Epithelial cell of proximal tubule (primary cell): ENCODE measurements around the gene DYNC2I2. TPM values are rescaled to one million over a fixed set of nuclear protein-coding genes. Genes with fewer than 3 reads are reported as not detected.

Experiments
- total RNA-seq: library from RNA; depleted of rRNA; stranded (reverse); fragments of >200 nt; gene quantifications from 2 replicates; pipeline ENCODE4 v1.2.3, GENCODE V29; 2015

The DYNC2I2 gene
- total RNA-seq, 1 donor from 2014 or later, result 121 TPM

Other genes with a start within 250 kb of the DYNC2I2 start
- gene CERCAM, start 236.0 kb downstream of the DYNC2I2 start, total RNA-seq, result 49.1 and 55.7 TPM in 2 replicates
- gene ODF2, start 200.8 kb downstream of the DYNC2I2 start, total RNA-seq, result 32.6 and 38.2 TPM in 2 replicates
- 25.4 and 28.8 TPM in 2 replicates for gene GLE1, start 152.1 kb downstream of the DYNC2I2 start, total RNA-seq
- 166 and 193 TPM in 2 replicates for gene SPTAN1, start 104.3 kb downstream of the DYNC2I2 start, total RNA-seq
- gene SET, start 32.4 kb upstream of the DYNC2I2 start, total RNA-seq, result 331 and 406 TPM in 2 replicates
- gene PKN3, start 45.7 kb upstream of the DYNC2I2 start, total RNA-seq, result 16.5 and 28.4 TPM in 2 replicates
- gene ZDHHC12, start 67.3 kb upstream of the DYNC2I2 start, total RNA-seq, result 106 and 119 TPM in 2 replicates
- gene ZER1, start 115.1 kb upstream of the DYNC2I2 start, total RNA-seq, result 11.5 and 15.3 TPM in 2 replicates
- 11.3 and 27.1 TPM in 2 replicates for gene TBC1D13, start 130.4 kb upstream of the DYNC2I2 start, total RNA-seq
- gene ENDOG, start 161.7 kb upstream of the DYNC2I2 start, total RNA-seq, result 57.6 and 61.8 TPM in 2 replicates
- gene SPOUT1, start 172.9 kb upstream of the DYNC2I2 start, total RNA-seq, result 30.2 and 30.7 TPM in 2 replicates
- gene KYAT1, start 225.1 kb upstream of the DYNC2I2 start, total RNA-seq, result 18.9 and 21.0 TPM in 2 replicates
- gene LRRC8A, start 225.3 kb upstream of the DYNC2I2 start, total RNA-seq, result 98.2 and 104 TPM in 2 replicates